GM19351 (cell line): ENCODE measurements around the gene UBE2I.
"Not testable (repeated sequence)": the region's sequence is repeated elsewhere in the genome, so short reads cannot be mapped to it uniquely, and the experiment has no call there.

Experiments used
- ATAC-seq: cut with Tn5 transposase; IDR thresholded peaks from one replicate; pipeline ENCODE4 v1.9.1; 2021; ENCODE audit warnings: mild to moderate bottlenecking, moderate library complexity; ENCODE audit not compliant: unreplicated experiment

Gene UBE2I

DNA sequence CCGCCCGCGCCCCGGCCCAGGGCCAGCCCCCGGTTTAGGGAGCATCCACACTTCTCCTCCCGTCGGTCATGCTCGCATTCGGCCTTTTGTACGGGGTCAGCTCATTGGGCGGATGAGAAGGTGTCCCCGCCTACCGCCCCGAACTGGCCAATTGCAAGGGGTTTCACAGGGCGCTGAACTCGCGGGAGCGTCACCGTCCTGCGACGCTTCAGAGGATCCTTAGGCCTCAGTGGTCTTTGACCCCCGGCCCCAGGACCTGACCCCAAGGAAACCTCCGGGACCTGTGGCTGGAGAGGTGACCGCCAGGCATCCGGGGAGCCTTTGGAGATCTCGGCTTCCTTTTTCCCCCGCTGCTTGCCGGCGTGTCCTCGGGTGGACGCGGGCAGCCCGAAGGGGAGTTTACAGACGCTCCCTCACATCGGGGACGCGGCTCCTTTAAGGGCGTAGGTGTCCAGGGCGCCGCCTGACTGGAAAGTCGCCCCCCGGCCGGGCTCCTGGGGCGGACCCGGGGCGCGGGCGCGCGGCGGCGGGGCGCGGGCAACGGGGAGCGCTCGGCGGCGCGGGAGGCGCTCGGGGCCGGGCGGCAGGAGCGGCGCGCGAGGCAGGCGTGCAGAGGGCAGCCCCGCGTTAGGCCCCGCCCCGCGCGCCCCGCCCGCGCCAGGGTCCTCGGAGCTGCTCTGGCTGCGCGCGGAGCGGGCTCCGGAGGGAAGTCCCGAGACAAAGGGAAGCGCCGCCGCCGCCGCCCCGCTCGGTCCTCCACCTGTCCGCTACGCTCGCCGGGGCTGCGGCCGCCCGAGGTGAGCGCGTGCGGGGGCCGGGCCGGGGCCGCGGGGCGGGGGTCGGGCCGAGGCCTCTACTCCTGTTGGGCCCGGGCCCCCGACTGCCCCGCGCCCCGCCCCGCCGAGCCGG, at the start of gene UBE2I:
UBE2I (plus strand) TSS at position 660 of the 909 bp plus-strand sequence. CDS start 4,395 bp downstream, outside the sequence.
- ATAC-seq, result peak; percentile 48

DNA sequence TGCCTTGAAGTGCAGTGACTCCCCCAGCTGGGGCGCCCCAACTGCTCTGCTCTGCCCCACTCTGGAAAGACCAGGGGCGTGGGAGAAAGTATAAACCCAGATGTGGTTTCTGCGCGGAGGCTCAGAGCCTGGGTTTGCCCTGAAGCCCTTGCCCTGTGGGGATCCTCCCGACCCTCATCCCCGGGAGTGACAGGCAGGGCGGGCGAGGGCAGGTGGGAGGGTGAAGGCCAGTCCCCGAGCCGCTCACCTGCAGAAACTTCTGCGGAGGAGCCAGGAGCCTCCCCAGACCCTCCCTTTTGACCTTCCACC, 49.7 kb upstream of the UBE2I start:
- no peak for ATAC-seq

DNA sequence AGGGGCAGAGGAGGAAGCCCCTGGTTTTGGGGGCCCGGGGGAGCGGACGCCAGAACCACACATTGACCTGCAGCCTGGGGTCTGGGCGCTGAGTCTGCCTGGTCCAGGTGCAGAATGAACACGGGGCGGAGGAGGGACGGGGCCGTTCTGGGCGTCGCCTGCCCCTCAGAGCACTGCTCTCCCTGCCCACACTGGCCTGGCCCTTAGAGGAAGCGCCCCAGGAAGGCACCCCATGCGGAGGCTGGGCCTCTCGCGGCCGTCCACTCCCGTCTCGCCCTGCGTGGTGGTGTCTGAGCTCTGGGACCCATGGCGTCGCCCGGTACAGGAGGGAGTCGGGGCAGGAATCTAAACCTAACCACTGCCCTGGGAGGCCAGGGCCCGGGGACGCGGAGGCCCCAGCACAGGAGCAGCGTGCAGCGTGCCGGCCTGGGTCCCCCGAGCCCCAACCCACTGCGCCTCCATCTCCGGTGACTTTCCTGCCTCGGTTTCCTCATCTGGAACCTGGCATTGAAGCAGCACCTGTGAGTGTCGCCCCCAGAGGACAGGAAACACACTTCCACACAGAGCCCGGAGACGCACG, 49.2 kb upstream of the UBE2I start:
- ATAC-seq, result no peak

DNA sequence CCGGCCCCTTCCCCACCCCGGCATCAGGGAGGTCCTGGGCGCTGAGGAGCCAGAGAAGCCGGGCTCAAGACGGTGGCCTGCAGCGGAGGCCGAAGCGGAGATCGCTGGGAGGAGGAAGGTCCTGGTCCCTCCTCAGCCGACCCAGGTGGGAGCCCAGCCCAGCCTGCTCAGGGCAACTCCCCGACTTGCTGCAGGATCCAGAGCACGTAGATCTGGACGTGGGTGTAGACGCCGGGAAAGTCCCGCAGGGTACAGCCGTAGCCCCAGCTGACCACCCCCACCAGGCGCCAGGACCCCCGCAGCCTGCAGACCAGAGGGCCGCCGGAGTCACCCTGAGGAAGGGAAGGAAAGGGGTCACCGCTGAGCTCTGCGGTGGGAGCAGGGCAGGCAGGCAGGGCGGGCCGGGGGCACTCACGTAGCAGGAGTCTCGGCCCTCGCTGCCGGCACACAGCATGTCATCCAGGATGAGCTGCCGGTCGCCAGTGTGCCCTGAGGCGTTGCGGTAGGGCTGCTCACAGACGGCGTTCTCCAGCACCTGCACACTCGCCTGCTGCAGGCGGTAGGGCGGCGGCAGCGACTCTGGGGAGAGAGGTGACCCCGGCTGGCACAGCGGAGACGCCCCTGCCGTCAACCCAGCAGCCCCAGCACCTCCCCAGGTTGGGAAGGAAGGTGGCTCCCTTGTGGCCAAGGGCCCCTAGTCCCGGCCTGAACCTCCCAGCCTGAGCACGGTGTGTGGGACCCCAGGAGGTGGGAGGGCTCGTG, 48.1 kb upstream of the UBE2I start:
- no peak for ATAC-seq

DNA sequence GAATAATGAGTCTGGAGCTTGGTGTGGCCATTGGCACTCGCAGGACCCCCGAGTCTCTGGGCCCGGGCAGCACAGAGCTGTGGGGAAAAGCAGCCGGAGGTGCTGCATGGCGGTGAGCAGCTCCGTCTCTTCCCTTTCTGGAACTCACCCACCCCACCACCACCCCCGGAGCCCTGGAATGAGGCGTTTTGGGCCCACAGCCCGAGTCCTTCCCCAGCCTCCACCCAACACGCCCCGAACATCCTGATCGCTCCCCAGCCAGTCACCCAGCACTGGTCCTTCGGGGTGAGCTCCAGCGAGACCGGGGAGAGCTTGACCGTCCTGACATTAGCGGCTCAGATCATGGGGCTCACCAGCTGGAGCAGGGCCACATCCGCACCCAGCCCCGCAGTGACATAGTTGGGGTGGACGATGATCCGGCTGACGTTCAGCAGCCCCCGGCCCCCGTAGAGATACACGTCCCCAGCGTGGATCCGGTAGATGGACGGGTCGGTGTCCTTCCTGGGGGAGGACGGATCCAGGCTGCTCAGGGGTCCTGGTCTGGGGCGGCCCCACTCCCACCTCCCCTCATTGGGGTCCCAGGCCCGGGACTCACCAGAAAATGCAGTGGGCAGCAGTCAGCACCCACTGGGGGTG, 47.1 kb upstream of the UBE2I start:
- no peak for ATAC-seq

DNA sequence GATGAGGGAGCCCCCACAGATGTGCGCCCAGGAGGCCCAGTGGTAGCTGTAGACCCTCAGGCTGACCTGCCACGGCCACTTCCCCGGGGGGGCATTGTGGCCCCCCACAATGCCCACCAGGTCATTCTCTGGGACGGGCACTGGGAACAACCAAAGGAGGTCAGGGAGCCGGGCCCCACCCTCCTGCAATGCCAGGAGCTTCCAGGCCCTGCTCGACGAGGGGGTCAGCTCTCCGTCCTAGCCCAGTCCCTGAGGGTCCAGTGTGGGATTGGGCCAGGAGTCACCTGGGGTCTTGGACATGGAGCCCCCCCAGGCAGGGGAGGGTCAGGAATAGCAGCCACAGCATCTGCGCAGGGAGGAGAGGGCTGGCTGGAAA, 46.6 kb upstream of the UBE2I start:
- ATAC-seq, result no peak

DNA sequence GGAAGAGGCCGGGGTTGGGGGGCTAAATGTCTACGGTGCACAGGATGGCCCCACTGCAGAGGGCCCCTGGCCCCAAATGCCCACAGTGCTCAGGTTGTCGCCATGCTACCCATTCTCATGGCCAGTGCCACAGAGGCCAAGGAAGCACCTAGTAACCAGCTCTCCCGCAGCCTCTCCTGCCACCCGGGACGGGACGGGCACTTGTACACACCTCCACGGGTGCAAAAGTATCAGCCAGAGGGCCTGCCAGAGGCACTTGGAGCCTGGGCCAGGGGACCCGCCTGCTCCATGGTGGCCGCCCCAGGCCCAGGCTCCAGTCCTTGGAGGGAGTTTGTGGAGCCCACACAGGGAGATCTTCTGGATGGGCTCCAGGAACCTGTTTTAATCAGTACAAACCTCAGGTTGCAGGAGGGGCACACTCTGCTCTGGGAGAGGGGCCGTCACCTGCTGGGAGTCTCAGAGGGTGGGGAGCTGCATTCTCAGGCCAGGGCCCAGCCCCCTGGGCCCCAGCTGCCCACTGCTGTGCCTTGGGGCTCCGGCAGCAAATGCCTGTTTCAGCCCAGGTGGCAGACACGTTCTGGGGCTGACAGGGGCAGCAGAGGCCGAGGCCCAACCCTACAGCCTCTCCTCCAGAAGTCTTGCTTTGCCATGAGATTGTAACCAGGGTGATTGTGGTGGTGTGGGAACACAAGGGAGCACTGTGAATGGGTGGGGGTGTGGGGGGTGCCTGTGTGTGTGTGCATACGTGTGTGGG, 45.7 kb upstream of the UBE2I start:
- ATAC-seq, result no peak

DNA sequence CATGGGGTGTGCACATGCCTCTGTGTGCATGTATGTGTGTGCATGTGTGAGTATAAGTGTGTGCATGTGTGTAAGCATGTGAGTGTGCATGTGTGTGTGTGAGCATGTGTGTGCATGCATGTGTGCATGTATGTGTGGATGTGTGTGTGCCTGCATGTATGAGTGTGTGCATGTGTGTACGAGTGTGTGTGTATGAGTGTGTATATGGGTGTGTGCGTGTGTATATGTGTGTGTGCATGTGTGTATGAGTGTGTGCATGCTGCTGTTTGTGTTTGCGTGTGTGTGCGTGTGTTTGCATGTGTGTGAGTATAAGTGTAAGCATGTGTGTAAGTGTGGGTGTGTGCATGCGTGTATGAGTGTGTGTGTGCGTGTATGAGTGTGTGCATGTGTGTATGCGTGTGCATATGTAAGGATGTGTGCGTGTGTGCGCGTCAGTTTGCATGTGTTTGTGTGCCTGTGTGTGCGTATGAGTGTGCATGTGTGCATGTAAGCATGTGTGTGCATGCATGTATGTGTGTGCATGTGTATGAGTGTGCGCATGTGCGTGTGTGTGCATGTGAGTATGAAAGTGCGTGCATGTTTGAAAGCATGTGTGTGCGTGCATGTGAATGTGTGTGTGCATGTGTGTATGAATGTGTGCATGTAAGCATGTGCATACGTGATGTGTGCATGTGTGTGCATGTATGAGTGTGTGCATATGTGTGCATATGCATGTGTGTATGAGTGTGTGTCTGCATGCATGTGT, 44.9 kb upstream of the UBE2I start:
- no peak for ATAC-seq

DNA sequence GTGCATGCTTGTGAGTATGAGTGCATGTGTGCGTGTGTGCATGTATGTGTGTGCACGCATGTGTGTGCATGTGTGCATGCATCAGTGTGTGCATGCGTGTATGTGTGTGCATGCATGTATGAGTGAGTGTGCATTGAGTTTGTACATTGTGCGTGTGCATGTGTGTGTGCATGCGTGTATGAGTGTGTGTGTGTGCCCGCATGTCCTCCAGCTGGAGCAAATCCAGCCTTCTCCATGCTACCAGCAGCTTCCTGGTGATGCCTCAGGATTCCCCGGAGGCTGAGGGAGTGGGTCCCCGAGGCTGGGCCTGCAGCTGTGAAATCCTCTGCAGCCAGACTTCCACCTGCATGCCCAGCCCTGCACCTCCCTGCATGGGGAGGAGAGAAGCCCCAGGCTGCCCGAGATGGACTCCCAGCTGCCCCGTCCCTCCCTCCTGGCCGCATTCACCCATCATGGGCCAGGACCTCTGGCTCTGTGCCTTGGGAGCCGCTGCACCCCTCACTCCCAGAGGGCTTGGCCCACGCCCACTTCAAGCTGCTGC, 44.3 kb upstream of the UBE2I start:
- no peak for ATAC-seq

DNA sequence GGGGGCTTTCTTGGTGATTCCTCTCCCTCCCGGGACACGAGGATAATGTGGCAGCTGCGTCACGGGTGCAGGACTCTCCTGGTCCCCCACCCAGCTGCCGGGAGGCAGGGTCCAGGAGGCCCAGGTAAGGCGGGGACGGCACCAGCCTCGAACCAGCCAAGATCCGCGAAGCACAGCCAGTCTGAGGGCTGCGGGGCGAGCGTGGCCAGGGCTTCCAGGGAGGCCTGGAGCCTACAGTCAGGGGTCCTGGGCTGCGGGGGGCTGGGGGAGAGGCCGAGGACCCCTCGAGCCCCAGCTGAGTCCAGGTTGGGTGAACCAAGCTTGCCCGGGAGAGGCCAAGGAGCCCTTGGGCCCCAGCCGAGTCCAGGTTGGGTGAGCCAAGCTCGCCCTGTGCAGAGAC, 43.6 kb upstream of the UBE2I start:
- ATAC-seq, result no peak

DNA sequence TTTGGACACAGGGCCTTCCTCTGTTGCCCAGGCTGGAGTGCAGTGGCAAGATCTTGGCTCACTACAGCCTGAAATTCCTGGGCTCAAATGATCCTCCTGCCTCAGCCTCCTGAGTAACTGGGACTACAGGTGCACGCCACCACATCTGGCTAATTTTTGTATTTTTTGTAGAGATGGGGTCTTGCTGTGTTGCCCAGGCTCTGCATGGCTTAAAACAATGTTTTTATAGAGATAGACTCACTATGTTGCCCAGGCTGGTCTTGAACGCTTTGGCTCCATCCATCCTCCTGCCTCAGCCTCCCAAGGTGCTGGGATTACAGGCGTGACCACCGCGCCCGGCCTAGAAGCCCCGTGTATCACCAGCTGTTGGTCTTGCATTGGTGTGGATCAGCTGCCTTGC, 40.0 kb upstream of the UBE2I start:
- not testable (repeated sequence) for ATAC-seq

DNA sequence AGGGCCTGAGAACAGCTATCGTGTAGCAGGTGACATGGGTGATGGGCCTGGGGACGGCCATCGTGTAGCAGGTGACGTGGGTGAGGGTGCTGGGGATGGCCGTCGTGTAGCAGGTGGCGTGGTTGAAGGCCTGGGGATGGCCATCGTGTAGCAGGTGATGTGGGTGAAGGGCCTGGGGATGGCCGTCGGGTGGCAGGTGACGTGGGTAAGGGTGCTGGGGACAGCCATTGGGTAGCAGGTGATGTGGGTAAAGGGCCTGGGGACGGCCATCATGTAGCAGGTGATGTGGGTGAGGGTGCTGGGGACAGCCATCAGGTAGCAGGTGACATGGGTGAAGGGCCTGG, 38.1 kb upstream of the UBE2I start:
- ATAC-seq, result no peak

DNA sequence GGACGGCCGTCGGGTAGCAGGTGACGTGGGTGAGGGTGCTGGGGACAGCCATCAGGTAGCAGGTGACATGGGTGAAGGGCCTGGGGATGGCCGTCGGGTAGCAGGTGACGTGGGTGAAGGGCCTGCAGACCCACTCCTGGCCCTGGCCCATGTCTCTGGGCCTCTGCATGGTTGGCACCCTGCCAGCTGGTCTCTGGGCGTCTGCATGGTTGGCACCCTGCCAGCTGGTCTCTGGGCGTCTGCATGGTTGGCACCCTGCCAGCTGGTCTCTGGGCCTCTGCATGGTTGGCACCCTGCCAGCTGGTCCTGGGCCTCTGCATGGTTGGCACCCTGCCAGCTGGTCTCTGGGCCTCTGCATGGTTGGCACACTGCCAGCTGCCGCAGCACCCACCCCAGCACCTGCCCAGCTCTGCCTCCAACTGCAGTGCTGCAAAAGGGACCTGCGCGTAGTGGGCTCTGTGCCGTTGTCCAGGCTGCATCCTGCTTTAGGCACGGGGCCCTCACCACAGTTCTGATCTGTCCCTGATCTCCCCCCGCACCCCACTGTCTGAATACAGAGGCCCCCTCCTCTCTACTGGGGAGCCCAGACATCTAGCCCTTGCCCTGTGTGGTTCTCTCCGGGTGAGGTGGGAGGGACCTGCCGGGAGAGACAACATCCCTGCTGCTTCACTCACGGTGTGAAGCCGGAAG, 37.6 kb upstream of the UBE2I start:
- ATAC-seq, result not testable (repeated sequence)

DNA sequence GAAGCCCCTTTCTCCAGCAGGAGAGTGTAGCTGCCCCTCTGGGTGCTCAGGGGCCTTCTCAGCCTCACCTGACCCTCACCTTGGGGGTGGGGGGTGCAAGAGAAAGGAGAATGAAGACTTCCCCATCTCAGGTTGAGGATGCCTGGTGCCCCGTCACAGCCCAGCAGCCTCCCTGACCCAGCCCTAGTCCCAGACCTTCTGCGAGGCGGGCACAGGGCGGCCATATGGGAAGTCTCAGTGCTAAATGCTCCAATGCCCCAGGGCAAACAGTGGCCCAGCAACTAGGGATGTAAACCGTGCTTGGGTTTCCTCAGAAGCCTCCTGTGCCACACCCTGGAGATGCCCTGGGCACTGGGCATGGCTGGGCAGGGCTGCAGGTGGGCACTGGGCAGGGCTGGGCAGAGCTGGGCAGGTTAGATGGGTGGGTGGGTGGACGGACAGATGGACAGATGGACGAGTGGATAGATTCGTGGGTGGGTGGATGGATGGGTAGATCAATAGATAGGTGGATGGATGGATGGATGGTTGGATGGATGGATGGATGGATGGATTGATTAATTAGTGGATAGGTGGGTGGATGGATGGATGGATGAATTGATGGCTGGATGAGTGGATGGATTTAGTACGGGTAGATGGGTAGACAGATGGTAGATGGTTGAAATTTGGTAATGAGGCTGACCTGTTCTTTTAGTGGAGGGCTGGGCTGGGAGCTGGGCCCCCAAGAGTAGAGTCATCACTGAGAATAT, 36.8 kb upstream of the UBE2I start:
- no peak for ATAC-seq

DNA sequence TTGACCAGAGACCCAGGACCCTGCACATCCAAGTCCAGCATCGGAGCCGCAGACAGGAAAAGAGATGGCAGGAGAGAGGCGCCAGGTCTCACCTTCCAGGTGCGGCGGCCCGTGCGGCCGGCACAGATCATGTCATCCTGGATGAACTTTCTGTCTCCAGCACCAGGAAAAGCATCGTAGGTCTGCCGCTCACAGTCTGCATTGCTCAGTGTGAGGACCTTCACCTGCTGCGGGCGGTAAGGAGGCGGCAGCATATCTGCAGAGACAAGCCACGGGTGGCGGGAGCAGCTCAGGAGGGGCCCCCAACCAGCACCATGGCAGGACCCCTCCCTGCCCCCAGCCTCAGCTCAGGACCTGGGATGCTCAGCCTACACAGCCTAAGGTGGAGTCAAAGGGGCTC, 35.6 kb upstream of the UBE2I start:
- no peak for ATAC-seq

DNA sequence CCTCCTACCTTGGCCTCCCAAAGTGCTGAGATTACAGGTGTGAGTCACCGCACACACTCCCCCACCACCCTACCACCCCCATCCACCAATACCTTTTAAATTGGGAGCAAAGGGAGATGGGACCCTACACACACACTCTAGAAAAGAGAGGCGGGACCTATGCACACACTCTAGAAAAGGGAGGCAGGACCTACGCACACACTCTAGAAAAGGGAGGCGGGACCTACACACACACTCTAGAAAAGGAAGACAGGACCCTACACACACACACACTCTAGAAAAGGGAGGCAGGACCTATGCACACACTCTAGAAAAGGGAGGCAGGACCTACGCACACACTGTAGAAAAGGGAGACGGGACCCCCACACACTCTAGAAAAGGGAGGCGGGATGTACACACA, 34.7 kb upstream of the UBE2I start:
- no peak for ATAC-seq

DNA sequence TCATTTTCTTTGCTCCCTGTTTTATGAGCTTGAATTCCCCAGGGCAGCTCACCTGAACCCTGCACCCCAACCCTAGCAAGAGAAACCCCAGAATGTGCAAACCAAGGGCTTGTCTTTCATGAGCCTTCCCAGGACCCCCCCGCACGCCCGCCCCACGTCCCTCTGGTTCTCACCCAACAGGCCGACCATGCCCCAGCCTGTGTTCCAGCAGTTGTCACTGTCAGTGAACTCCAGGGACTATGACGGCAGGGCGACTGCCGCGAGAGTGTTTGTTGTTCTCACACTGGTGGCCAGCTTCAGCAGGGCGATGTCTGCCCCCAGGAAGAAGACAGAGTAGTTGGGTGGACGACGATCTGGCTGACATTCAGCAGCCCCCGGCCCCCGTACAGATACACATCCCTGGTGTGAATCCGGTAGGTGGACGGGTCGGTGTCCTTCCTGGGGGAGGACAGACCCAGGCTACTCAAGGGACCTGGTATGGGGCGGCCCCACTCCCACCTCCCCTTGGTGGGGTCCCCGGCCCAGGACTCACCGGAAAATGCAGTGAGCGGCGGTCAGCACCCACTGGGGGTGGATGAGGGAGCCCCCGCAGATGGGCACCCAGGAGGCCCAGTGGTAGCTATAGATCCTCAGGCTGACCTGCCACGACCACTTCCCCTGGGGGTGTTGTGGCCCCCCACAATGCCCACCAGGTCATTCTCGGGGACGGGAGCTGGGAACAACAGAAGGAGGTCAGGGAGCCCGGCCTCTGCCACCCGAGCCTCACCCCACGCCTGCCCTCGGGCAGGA, 33.5 kb upstream of the UBE2I start:
- no peak for ATAC-seq

DNA sequence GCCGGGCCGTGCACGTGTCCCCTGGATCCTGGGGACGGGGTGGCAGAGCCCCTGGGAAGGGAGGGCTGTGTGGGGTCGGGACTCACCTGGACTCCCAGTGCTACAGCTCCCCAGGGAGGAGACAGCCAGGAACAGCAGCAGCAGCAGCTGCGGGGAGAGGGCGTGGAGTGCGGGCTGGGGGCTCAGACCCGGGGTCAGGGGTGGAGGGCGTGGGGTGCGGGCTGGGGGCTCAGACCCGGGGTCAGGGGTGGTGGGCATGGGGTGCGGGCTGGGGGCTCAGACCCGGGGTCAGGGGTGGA, 32.9 kb upstream of the UBE2I start:
- no peak for ATAC-seq
